Fibroblast of pulmonary artery (primary cell): Measurements from ENCODE around the gene TSPAN18.

Source experiments
- DNase-seq: peaks from one replicate; pipeline ENCODE4 v3.0.0-alpha.2; 2010; ENCODE audit warnings: low read depth
- H3K4me3 ChIP-seq: replicated peaks from 2 replicates; pipeline ENCODE4 v1.5.1; 2011; ENCODE audit warnings: low read depth, mild to moderate bottlenecking, control low read depth, low read length, moderate library complexity
- TF ChIP-seq, protein P1 (sequence below): IDR thresholded peaks from 2 replicates; pipeline ENCODE4 v1.5.1; 2011; ENCODE audit warnings: mild to moderate bottlenecking, control low read depth, low read length, inconsistent platforms; ENCODE audit errors: missing control alignments

The TSPAN18 gene

DNA sequence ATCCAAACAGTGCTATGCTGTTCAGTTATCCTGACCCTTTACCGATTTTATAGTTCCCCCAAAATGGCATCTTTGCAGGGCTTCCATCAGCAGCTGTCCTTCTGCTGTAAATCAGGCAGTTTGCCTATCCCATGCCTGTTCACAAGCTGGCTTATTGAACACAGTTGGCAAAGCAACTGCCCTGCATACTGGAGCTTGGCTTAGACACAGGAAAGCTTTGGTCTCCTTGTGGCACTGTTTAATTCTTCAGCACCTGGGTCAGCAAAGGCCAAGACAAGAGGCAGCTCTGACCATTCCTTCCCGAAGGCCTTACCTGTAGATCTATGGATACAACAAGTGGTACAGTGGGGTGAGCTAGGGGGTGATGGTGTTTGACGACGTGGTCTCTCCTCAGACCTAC, 32.2 kb downstream of the TSPAN18 start:
- TF ChIP-seq, protein P1, sequence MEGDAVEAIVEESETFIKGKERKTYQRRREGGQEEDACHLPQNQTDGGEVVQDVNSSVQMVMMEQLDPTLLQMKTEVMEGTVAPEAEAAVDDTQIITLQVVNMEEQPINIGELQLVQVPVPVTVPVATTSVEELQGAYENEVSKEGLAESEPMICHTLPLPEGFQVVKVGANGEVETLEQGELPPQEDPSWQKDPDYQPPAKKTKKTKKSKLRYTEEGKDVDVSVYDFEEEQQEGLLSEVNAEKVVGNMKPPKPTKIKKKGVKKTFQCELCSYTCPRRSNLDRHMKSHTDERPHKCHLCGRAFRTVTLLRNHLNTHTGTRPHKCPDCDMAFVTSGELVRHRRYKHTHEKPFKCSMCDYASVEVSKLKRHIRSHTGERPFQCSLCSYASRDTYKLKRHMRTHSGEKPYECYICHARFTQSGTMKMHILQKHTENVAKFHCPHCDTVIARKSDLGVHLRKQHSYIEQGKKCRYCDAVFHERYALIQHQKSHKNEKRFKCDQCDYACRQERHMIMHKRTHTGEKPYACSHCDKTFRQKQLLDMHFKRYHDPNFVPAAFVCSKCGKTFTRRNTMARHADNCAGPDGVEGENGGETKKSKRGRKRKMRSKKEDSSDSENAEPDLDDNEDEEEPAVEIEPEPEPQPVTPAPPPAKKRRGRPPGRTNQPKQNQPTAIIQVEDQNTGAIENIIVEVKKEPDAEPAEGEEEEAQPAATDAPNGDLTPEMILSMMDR, result no peak
- no peak for DNase-seq
- H3K4me3 ChIP-seq, result no peak overlapping the region

- DNase-seq, result no peak
These were observed 33.1 kb downstream of the TSPAN18 start for GRCh38 chr11:44759743-44760476.

GRCh38 chr11:44760477-44760872, 33.7 kb downstream of the TSPAN18 start:
- no peak for DNase-seq
- no peak overlapping the region for H3K4me3 ChIP-seq
- TF ChIP-seq, protein P1, result no peak

More at GRCh38 chr11:44759743-44760476, 33.1 kb downstream of the TSPAN18 start:
- no peak overlapping the region for H3K4me3 ChIP-seq
- TF ChIP-seq, protein P1, result no peak

- no peak overlapping the region for H3K4me3 ChIP-seq
- TF ChIP-seq, protein P1, result no peak
- DNase-seq, result peak; percentile 92
These were observed 34.3 kb downstream of the TSPAN18 start for GRCh38 chr11:44760917-44761550.

DNA sequence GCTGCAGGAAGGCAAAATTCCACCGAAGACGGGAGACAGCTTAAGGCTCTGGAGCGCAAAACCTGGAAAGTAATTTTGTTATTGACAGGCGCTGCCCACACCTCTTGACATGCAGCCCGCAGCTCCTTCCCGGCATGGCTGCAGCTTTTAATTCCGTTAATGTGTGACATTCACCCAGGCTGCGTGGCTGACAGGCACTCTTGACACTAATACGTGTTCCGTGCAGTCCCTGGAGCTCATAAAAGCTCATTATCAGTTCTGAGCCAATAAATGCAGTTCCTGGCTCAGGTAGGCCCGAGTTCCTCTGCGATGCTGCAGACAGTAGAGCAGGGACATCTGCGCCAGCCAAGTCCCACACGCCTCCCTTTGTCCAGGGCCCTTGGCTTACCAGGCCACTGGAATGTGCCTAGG, 34.8 kb downstream of the TSPAN18 start:
- DNase-seq, result no peak
- no peak overlapping the region for H3K4me3 ChIP-seq
- TF ChIP-seq, protein P1, result no peak

DNA sequence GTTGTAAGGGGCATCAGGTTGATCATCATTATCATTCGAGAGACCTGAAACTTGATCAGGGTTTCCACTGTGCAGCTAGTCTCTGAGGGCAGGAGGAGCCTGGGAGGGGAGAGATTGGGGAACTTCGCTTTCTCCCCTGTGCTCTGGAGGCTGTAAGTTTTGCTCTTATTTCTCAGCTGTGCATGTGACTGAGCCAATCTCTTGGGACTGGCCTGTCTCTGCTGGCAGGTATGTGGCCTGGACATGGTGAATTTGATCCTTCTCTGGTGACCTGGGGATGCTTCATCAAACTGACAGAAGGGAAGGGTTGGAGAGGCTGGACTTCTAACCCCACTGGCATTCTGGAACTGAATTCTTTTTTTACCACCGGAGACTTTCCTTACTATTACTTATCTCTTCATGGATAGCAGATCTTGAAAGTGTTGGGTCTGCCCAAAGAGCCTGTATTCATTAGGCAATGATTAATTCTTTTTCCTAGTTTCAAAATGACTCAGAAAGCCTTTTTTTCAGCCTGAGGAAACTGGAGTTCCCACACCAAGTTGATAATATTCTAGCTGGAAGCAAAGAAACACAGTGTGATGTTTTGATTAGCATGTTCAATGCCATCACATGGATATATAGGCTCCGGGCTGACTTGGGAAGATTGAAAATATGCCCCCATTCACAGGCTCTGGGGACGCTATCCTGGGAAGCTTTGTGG, 36.5 kb downstream of the TSPAN18 start:
- DNase-seq, result peak; percentile 36
- TF ChIP-seq, protein P1, result no peak
- no peak overlapping the region for H3K4me3 ChIP-seq
